HG02610 (cell line): ENCODE measurements around the gene MLLT6.

Source experiments
- ATAC-seq: cut with Tn5 transposase; IDR thresholded peaks from one replicate; pipeline ENCODE4 v1.9.1; 2021; ENCODE audit warnings: mild to moderate bottlenecking, moderate library complexity; ENCODE audit not compliant: unreplicated experiment

Gene MLLT6

DNA sequence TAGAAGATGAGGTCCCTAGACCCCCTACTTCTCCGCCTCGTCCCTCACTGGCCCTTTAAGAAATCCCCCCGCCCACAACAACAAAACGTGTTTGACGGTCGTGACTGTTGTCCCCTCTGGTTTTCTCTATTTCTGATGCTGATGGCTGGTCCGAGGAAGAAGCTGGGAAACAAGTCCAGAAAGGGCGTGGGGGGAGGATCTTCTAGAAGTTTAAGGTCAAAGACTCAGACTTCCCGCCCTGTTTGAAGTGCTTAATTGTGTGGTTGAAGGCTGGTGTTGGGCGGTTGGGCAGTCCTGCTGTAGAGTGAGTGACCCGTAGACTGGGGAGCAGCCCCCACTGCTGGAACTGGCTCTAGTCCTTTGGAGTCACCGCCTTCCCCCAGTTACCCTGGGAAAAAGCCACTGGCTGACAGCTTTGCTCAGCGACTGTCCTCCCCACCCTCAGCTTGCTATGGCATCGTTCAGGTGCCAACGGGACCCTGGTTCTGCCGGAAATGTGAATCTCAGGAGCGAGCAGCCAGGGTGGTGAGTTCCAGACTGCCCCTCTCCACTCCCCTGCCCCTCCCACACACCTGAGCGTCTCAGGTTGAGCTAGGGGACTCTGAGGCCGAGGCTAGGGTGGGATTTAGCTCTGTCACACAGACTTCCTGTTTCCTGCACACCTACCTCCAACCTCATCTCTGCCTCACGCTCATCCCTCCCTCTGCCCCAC is 1.6 kb downstream of the MLLT6 start:
- ATAC-seq = no peak

DNA sequence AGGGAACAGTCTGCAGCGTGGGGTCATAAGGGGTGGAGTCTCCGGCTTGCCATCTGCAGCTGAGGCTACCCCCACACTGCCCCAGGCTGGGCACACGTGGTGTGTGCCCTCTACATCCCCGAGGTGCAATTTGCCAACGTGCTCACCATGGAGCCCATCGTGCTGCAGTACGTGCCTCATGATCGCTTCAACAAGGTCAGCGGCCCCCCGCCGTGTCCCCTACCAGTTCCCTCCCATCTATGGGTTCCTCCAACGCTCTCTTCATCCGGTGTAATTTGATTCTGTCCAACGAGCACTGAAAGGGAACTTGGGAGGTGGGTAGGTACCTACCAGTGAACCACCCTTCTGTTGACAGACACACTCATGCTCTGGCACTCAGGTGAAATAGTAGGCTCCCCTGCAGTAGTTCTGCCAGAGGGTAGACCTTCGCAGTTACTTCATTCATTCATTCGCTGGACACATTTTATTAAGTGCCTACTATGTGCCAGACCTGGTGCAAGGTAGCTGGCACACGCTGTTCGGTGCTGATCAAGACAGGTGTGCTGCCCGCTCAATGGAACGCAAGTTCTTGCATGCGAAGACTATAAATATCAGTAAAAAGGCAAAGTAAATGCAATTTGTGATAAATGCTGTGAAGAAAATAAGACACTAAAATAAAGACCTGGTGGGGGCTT is 2.7 kb downstream of the MLLT6 start:
- no peak for ATAC-seq

- ATAC-seq = no peak
These were observed 4.2 kb downstream of the MLLT6 start for GRCh38 chr17:38709104-38709820.

- no peak for ATAC-seq
These were observed 5.0 kb downstream of the MLLT6 start for GRCh38 chr17:38709864-38710603.

DNA sequence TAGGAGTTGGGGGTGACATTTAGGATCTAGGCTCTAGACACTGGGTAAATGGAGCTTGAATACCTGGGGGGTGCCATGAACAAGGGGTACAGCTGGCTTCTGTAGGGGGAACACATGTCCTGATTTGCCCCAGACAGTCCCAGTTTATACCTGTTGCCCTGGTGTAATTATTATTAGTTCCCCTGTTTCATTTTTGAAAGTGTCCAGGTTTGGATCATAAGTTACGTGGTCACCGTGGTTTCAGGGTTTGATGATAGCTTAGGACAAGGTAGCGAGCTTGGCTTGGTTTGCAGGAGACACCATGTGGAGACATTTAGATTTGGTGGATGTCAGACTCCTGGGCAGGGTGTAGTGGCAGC is 5.5 kb downstream of the MLLT6 start:
- no peak for ATAC-seq

DNA sequence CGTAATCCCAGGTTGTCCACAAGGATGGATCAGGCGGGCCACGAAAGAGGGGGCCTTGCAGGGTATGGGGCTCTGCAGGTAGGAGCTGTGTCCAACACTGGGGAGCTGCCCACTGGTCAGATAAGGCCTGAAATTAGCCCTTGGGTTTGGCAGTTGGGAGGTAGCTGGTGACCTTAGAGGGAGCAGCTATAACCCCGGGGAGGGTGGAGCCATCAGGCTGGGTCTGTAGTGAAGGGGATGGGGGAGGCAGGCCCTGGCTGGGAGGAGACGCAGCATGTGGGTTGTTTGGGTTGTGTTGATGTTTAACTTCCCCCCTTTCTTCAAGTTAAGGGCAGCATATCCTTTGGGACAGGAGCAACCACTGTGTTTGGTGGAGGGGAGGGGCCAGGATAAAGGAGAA is 5.9 kb downstream of the MLLT6 start:
- no peak for ATAC-seq

DNA sequence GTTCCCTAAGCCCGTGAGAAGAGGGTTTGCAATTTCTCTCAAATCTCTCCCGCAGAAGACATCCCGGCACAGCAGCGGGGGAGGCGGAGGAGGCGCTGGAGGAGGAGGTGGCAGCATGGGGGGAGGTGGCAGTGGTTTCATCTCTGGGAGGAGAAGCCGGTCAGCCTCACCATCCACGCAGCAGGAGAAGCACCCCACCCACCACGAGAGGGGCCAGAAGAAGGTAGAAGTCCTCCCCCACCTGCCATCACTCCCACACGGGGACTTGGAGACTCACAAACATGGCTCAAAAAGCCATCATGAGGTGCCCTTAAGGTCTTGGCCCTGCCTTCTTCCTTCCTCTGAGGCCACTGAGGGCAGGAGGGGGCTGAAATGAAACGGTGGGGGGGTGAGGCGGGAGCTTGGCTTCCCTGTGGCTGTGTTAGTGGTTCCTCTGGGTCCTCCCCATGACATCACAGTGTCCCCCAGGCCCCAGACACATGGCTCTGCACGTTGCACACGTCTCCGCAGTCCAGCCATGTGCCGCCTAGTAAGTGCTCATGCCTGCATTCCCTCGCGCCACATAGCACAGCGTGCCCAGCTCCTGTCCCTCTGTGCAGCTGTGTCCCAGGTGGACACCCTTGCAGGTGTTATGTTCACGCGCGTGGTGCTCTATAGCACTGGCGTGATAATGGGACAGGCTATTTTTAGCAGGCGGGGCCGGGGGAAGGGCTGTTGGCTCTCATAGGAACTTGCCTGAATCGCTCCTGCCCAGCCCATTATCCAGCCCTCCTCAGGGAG is 6.9 kb downstream of the MLLT6 start:
- ATAC-seq = no peak

DNA sequence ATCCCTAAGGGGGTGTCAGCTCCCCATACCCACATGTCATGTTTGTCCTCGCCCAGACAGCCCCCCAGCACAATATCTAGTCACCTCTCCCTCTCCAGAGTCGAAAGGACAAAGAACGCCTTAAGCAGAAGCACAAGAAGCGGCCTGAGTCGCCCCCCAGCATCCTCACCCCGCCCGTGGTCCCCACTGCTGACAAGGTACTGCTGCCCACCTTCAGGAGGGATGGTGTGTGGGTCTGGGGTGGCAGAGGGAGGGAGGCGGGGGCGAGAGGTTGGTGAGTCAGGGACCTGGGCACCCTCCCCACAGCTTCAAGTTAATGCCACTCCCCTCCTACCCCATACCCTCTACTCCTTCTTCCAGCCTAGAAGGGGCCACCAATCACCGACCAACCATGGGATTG is 7.5 kb downstream of the MLLT6 start:
- no peak for ATAC-seq

DNA sequence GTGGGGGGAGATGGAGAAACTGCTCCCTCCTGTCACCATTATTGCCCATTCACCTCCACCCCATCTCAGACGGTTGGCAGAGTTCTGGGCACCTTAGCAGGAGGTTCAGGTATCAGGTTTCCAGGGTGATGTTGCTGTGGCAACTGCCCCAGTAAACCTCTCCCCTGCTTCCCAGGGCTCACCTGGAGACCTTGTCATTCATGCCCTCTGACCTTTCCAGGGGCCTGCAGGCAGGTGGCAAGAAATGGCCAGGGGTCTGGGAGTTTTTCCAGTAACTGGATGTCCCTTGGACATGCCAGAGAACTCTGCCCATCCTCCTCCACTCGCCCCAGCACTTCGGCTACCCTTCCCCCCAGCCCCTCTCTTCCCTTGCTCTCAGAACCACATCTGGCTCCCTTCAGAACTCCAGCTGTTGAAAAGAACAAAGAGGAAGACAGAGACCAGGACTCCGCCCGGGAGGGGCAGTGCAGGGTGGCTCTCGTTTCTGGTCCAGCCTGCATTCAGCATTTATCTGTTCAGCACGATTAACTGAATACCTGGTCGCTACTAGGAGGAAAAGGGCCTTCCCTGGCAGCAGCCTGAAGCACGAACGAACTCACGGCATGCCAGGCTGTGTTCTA is 8.5 kb downstream of the MLLT6 start:
- ATAC-seq = no peak

GRCh38 chr17:38715216-38715943 is 10.3 kb downstream of the MLLT6 start:
- ATAC-seq = no peak

DNA sequence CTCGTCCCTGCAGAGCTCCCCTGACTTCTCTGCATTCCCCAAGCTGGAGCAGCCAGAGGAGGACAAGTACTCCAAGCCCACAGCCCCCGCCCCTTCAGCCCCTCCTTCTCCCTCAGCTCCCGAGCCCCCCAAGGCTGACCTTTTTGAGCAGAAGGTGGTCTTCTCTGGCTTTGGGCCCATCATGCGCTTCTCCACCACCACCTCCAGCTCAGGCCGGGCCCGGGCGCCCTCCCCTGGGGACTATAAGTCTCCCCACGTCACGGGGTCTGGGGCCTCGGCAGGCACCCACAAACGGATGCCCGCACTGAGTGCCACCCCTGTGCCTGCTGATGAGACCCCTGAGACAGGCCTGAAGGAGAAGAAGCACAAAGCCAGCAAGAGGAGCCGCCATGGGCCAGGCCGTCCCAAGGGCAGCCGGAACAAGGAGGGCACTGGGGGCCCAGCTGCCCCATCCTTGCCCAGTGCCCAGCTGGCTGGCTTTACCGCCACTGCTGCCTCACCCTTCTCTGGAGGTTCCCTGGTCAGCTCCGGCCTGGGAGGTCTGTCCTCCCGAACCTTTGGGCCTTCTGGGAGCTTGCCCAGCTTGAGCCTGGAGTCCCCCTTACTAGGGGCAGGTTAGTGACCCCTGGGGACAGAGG is 11.4 kb downstream of the MLLT6 start:
- no peak for ATAC-seq

DNA sequence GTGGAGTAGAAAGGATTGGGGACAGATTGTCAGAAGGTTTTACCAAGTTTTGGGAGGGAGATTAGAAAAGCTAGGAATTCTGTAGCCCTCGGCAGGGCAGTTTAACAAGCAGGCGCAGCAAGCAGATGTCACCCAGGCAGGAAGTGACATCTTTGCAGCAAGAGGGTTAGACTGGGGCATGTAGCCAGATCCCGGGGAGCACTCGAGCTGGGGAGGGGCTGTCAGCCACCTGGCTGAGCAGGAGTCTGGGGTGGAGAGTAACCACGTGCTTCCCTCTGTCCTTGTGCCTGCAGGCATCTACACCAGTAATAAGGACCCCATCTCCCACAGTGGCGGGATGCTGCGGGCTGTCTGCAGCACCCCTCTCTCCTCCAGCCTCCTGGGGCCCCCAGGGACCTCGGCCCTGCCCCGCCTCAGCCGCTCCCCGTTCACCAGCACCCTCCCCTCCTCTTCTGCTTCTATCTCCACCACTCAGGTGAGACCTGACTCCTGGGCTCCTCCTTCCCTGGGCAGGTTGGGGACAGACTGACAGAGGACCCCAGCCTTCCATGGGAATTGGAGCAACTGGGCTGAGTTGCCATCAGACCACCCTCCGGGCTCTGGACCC is 12.2 kb downstream of the MLLT6 start:
- ATAC-seq = no peak

- ATAC-seq = no peak
These were observed 14.3 kb downstream of the MLLT6 start for GRCh38 chr17:38719289-38719942.

GRCh38 chr17:38719943-38720641 is 15.0 kb downstream of the MLLT6 start:
- no peak for ATAC-seq

DNA sequence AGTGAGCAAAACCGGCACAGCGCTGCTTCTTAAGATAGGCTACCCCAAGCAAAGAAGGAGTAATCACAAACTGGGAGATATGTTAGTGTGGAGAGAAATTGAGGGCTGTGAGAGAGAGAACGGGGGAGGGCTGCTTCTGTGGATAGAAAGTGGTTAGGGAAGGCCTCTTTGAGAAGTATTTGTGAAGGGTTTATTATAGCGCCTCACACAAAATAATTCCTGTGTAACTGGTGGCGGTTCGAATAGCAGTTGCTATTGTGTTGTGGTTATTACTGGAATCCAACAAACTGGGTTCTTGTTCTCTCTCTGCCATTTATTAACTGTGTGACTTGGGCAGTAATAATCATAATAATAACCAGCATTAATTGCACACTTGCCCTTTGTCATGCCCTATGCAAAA is 15.9 kb downstream of the MLLT6 start:
- no peak for ATAC-seq

GRCh38 chr17:38721802-38722201 is 16.7 kb downstream of the MLLT6 start:
- ATAC-seq = no peak

GRCh38 chr17:38724337-38724988 is 19.4 kb downstream of the MLLT6 start:
- no peak for ATAC-seq
